Ishikawa (cell line): ENCODE measurements around the gene METAP2.

ENCODE experiments used
- CEBPB ChIP-seq: IDR thresholded peaks from 2 replicates; pipeline ENCODE4 v1.6.1; 2012
- EGR1 ChIP-seq: IDR thresholded peaks from 2 replicates; pipeline ENCODE4 v1.6.1; 2012
- NFIC ChIP-seq: IDR thresholded peaks from 2 replicates; pipeline ENCODE4 v1.6.1; 2012
- RAD21 ChIP-seq: IDR thresholded peaks from 2 replicates; pipeline ENCODE4 v1.6.1; 2012; ENCODE audit warnings: low read depth
- TAF1 ChIP-seq: IDR thresholded peaks from 2 replicates; pipeline ENCODE4 v1.6.1; 2012; ENCODE audit warnings: low read depth, mild to moderate bottlenecking
- TF ChIP-seq, protein P1 (sequence below): IDR thresholded peaks from 2 replicates; pipeline ENCODE4 v1.6.1; 2012; ENCODE audit warnings: low read depth, mild to moderate bottlenecking

DNA sequence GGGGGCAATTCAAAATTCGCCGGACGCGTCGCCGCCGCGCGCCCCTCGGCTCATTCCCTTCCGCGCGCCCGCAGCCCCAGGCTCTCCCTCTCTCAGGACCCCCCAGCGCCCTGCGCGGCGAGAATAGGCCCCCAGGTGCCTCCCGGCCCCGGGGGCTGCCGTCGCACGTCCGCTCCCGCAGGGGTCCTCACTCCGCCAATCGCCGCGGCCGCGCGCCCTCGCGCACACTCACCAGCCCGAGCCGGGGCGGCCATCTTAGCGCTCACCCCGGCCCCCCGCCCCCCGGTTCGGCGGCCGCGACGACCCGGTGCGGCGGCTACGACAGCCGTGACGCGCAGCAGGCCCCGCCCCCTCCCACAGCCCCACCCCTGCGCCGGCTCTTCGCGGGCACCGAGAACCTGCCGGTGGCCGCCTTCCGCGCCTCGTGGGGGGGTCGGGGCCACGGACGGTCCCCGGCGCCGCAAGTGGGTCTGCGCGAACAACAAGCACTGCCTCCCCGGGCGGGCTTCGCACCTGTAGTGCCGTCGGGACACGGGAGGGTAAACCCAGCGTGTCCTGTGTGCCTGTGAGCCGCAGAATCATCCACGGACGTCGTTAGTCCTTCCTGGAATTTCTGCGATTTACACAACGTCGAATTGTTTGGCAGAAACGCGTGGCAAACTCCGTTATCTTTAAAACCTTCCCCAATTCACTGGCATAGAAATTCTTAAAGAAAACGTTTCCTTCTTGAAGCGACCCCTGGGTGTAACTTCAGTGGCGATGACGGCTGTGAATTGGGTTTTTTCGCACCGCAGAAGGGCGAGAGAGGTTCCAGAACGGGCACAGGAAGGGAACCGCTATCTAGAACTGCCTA is 74.8 kb downstream of the METAP2 start:
- TF ChIP-seq RAD21 (no peak), EGR1 (no peak), CEBPB (no peak), TAF1 (no peak; the same call in 1 of the 2 replicates), NFIC (no peak)
- TF ChIP-seq, protein P1, sequence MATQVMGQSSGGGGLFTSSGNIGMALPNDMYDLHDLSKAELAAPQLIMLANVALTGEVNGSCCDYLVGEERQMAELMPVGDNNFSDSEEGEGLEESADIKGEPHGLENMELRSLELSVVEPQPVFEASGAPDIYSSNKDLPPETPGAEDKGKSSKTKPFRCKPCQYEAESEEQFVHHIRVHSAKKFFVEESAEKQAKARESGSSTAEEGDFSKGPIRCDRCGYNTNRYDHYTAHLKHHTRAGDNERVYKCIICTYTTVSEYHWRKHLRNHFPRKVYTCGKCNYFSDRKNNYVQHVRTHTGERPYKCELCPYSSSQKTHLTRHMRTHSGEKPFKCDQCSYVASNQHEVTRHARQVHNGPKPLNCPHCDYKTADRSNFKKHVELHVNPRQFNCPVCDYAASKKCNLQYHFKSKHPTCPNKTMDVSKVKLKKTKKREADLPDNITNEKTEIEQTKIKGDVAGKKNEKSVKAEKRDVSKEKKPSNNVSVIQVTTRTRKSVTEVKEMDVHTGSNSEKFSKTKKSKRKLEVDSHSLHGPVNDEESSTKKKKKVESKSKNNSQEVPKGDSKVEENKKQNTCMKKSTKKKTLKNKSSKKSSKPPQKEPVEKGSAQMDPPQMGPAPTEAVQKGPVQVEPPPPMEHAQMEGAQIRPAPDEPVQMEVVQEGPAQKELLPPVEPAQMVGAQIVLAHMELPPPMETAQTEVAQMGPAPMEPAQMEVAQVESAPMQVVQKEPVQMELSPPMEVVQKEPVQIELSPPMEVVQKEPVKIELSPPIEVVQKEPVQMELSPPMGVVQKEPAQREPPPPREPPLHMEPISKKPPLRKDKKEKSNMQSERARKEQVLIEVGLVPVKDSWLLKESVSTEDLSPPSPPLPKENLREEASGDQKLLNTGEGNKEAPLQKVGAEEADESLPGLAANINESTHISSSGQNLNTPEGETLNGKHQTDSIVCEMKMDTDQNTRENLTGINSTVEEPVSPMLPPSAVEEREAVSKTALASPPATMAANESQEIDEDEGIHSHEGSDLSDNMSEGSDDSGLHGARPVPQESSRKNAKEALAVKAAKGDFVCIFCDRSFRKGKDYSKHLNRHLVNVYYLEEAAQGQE, result no peak
